Measurements from ENCODE around the gene NAA38. TPM values are rescaled to one million over a fixed set of nuclear protein-coding genes. Genes with fewer than 3 reads are reported as not detected.

The NAA38 gene
- total RNA-seq, 4 donors from 2014 or later: 24.6 to 180 (median 79.6) TPM

- WGBS, 2 donors: 86 to 97% methylated on average over 15 to 23 of the region's 51 CpGs
- peak overlapping the region in 1 of 3 donors; percentile 7 for H3K27ac ChIP-seq
- no peak for DNase-seq
- H3K36me3 ChIP-seq: peaks cover 33 to 42% of the 10 kb centered on the region in 2 donors
- no peak overlapping the region for H3K4me3 ChIP-seq (replicated peaks in 1 of 3)
- no peaks in the 10 kb centered on the region for H3K27me3 ChIP-seq
- H3K9me3 ChIP-seq: no peaks in the 10 kb centered on the region
- intact Hi-C loops (cut with DNase I): no loop called here
- peaks cover 12 to 27% of the 10 kb centered on the region in 2 donors for H3K4me1 ChIP-seq
- TF ChIP-seq POLR2A (IDR thresholded peaks at IDR 0.05): no peak
- TF ChIP-seq, protein P1, sequence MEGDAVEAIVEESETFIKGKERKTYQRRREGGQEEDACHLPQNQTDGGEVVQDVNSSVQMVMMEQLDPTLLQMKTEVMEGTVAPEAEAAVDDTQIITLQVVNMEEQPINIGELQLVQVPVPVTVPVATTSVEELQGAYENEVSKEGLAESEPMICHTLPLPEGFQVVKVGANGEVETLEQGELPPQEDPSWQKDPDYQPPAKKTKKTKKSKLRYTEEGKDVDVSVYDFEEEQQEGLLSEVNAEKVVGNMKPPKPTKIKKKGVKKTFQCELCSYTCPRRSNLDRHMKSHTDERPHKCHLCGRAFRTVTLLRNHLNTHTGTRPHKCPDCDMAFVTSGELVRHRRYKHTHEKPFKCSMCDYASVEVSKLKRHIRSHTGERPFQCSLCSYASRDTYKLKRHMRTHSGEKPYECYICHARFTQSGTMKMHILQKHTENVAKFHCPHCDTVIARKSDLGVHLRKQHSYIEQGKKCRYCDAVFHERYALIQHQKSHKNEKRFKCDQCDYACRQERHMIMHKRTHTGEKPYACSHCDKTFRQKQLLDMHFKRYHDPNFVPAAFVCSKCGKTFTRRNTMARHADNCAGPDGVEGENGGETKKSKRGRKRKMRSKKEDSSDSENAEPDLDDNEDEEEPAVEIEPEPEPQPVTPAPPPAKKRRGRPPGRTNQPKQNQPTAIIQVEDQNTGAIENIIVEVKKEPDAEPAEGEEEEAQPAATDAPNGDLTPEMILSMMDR (IDR thresholded peaks at IDR 0.05): no peak
Observed at GRCh38 chr17:7852919-7853690, 4.3 kb downstream of the NAA38 start.

DNA sequence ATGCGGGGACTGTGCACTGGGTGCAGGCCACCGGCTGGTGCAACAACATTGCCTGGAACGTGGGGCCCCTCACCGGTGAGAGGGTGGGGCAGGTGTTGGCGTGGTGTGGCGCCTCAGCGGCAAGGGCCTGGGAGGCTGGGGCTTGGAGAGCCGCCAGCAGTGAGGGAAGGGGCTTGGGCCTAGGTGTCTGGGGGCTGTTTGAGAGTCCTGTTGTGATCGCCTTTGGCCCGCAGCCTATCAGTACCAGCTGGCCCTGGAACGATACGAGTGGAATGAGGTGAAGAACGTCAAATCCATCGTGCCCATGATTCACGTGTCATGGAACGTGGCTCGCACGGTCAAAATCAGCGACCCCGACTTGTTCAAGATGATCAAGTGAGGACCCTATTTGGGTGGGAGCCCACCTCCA is 5.1 kb downstream of the NAA38 start:
- Histone ChIP-seq H3K4me1 (peaks cover 12 to 27% of the 10 kb centered on the region in 2 donors), H3K27me3 (no peaks in the 10 kb centered on the region), H3K27ac (peak overlapping the region in 1 of 3 donors; percentile 7), H3K9me3 (no peaks in the 10 kb centered on the region), H3K36me3 (peaks cover 40 to 50% of the 10 kb centered on the region in 2 donors), H3K4me3 (replicated peaks in 1 of 3) (no peak overlapping the region)
- DNase-seq: no peak
- WGBS, 2 donors: 78 to 90% methylated on average over 17 to 20 of the region's 20 CpGs
- no peak for TF ChIP-seq POLR2A (IDR thresholded peaks at IDR 0.05)
- TF ChIP-seq, protein P1 (IDR thresholded peaks at IDR 0.05): no peak
- intact Hi-C loops (cut with DNase I): no loop called here

- peak; percentile 93 to 94 for DNase-seq
- peaks cover 9 to 26% of the 10 kb centered on the region in 2 donors for H3K4me1 ChIP-seq
- no peak overlapping the region for H3K4me3 ChIP-seq (replicated peaks in 1 of 3)
- H3K9me3 ChIP-seq: no peaks in the 10 kb centered on the region
- 25 to 72% methylated on average over 7 to 31 of the region's 60 CpGs for WGBS, 2 donors
- no peaks in the 10 kb centered on the region for H3K27me3 ChIP-seq
- H3K27ac ChIP-seq: no peak overlapping the region
- intact Hi-C loops (cut with DNase I): no loop called here
- H3K36me3 ChIP-seq: peaks cover 46 to 56% of the 10 kb centered on the region in 2 donors
- peak in 1 of 2 donors; percentile 43 for TF ChIP-seq POLR2A (IDR thresholded peaks at IDR 0.05)
- TF ChIP-seq, protein P1 (IDR thresholded peaks at IDR 0.05): peak; percentile 98 to 100 (median 98)
Observed at GRCh38 chr17:7851438-7852261, 5.7 kb downstream of the NAA38 start.

DNA sequence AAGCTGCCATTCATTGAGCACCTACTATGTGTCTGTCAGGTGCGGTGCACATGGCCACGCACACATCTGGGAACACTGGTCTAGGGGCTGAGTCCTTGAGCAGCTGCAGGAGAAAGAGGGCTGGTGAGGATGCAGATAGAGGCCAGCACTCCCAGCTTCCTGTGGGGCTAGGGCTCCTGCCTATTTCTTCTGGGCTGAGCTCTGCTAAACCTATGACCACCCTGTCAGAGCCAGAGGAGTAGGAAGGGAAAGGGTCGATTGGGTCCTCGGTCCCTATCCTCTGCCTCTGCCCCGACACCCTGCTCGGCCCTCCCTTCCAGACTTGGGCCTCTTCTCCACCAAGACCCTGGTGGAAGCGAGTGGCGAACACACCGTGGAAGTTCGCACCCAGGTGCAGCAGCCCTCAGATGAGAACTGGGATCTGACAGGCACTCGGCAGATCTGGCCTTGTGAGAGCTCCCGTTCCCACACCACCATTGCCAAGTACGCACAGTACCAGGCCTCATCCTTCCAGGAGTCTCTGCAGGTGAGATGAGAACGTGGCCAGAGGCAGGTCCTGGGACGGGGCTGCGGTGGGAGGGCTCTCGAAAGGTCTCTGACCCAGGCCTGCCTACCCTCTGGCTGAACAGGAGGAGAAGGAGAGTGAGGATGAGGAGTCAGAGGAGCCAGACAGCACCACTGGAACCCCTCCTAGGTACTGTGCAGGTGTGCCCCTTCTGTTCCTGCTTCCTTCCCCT is 6.5 kb downstream of the NAA38 start:
- 89% methylated on average over 17 of the region's 17 CpGs for WGBS, 2 donors
- no peaks in the 10 kb centered on the region for H3K9me3 ChIP-seq
- peaks cover 54 to 64% of the 10 kb centered on the region in 2 donors for H3K36me3 ChIP-seq
- no peak for DNase-seq
- TF ChIP-seq, protein P1 (IDR thresholded peaks at IDR 0.05): no peak
- no peak for TF ChIP-seq POLR2A (IDR thresholded peaks at IDR 0.05)
- peaks cover 1 to 19% of the 10 kb centered on the region in 2 donors for H3K4me1 ChIP-seq
- H3K27me3 ChIP-seq: no peaks in the 10 kb centered on the region
- H3K27ac ChIP-seq: no peak overlapping the region
- intact Hi-C loops (cut with DNase I): no loop called here
- no peak overlapping the region for H3K4me3 ChIP-seq (replicated peaks in 1 of 3)

Data from thyroid gland (tissue), 4 donors.